D341Med (cell line): ENCODE measurements around the gene GRIFIN.
"Not testable (repeated sequence)": the region's sequence is repeated elsewhere in the genome, so short reads cannot be mapped to it uniquely, and the experiment has no call there.

Source experiments
- DNase-seq: peaks from one replicate; pipeline ENCODE4 v3.0.0; 2012; ENCODE audit warnings: low spot score

GRIFIN gene

DNA sequence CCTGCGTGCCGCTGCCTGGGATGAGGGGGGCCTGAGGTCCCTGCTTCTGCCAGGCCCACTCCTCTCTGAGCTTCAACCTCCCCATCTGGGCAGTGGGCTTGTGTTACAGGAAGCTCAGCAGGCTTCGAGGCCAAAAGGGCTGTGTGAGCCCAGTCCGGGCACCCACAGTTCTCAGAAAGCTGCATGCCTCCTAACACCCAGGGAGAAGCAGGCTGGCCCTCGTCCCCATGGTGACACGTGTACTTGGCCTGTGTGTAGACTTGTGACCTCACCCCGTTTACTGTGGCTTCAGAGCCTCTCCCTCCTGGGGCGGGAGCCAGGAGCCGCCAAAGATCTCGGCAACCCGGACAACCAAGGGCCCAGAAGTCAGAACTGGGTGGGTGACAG lies 2.2 kb upstream of the GRIFIN start:
- DNase-seq, result no peak

DNA sequence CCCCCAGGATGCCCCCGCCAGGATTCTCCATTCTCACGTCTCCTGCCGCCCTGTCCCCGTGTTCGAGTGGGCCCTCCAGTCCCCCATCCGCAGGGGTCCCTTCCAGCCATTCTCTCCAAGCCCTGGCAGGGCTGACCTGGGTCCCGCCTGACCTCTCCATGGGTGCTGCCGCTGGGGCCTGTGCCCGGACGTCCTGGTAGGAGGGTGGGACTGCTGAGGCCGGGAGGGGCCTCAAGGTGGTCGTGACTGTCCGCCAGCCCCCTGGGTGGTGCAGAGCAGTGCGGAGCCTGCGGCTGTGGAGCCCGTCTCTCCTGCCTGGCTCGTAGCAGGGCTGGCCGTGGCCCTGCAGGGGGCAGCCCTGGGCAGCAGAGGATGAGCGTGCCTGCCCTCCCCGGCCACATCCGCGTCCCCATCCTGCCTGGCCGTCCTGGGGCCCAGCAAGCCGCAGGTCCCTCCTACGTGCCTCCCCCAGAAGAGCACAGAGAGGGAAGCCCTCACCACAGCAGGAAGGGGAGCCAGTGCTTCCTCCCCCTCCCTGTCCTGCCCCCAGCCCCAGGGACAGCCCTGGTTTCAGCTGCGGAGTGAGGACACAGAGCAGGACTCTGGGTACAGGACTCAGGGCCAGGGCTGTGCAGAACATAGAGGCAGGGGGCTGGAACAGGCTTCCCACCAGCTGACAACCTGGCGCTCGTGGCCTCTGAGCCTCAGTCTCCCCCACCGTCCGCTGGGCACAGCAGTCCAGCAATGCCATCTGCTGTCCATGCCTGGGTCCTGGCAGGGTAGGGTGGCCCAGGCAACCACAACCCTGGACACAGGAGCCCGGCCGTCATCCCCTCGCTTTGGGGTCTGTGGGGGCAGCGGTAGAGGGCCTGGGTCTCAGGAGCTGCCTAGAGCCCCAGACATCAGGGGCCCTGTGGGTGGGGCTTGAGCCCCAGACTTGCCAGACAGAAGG lies 1.5 kb upstream of the GRIFIN start:
- peak; percentile 89 for DNase-seq

DNA sequence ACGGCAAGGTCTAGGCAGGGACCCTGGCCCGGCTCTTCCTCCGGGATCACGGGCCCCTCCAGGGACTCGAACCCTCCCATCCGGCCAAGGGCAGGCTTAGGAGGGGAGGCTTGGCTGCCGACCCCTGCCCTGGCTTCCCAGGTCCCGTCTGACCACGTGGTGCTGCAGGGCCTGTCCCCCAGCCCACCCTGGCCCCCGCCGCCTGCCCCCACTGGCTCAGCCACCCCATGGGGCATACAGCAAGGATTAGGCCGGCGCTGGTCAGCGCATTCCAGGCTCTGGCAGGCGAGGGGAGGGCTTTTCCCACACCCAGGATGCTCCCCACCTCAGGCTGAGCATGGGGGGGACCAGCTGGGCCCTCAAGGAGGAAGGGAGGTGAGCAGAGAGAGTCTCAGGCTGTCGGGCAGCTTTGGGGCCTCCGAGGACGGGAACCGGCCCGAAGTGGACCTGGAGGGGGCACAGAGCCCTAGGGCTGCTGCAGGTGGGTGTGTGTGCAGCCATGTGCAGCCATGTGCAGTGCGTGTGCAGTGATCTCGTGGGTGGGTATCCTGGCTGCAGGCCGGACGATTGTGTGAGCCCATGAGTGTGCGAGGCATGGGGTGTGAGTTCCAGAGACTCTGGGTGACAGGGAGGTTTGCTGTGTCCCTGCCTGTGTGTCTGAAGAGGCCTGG lies 713 bp upstream of the GRIFIN start:
- DNase-seq, result no peak

DNA sequence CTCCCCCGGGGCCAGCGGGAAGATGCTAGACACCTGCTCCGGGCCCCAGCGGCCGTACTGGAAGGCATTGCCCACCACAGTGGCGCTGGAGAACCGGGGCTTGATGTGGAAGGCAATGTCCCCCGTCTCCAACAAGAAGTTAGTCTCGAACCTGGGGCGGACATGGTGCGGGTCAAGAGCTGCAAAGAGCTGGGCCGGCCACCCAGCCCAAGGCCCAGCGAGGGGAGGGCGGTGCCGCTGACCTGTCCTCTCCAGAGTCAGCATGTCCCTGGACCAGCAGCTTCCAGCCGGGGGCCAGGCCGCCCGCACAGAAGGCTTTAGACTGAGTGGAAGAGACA lies 551 bp downstream of the GRIFIN start:
- DNase-seq, result no peak

DNA sequence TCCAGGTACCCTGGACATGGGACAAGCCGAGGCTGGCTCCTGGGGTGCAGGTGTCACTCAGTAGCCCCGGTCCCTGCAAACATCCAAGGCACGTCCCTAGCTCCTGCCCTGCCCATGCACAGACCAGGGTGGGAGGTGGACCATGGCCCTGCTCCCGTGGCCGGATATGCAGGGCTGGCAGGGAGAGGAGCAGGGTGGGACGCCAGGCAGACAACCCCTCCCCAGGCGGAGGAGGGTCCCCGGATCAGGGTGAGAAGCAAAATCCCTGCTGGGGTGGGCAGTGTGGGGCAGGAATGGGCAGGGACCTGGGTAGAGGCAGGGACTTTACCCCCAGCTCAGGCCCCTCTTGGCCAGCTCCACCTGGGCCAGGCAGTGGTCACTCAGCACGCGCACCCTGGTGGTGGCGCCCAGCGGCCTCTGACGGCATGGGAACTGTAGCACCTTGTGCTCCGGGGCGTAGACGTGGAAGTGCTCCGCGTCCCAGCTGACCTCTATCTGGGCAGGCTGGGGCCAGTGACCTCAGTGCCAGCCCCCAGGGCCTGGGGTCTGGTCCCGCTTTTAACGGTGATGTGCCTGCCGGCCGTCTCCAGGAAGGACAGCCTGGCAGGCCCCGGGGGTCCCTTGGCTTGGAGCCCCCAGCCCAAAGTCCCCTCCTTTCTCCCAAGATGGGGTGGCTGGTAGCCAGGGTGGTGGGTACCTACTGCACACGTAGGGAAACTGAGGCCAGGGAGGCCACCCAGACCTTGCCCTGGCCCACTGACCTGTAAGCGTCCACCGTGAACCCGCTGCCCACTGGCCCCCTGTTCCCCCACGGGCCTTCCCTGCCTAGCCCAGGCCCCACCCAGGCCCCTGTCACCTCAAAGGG lies 1.2 kb downstream of the GRIFIN start:
- no peak for DNase-seq

DNA sequence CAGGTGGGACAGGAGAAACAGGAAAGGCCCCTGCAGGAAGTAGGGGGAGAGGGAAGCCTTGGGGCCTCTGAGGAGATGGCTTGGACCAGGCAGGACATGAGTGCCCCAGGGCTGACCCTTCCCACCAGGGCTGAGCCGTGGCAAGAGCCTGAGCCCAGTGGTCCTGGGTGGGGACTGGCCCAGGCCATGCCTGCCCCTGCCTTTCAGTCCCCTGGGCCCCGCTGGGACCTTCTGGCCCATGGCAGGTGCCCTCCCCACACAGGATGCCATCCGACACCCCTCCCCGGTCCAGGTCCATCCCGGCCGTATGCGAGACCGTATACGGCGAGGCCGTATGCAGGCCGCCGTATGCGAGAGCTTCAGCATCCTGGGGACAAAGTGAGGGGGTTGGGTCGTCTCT lies 2.0 kb downstream of the GRIFIN start:
- no peak for DNase-seq

DNA sequence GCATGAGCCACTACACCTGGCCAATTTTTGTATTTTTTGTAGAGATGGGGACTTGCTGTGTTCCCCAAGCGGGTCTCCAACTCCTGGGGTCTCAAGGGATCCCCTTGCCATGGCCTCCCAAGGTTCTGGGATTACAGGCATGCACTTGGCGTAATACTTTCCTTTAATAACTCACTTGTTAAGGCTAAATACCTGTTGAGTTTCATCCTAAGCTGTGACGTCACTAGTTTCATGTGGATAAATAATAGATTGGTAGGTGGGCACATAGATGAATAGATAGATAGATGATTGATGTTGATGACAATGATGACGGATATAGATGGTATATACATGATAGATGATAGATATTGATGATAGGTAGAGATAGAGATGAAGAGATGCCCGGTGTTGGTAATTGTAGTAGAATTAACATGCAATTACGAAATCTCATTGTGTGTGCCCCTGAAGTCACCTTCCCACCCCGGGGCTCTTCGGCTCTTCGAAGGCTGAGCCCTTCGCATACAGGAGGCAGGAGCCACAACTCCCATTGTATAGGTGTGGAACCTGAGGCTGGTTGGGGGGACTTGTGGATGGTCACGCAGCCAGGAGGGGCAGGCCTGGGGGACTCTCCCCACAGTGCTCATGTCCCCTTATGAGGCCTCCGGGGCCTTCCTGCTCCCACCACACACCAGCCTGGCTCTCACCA lies 2.6 kb downstream of the GRIFIN start:
- DNase-seq, result no peak

DNA sequence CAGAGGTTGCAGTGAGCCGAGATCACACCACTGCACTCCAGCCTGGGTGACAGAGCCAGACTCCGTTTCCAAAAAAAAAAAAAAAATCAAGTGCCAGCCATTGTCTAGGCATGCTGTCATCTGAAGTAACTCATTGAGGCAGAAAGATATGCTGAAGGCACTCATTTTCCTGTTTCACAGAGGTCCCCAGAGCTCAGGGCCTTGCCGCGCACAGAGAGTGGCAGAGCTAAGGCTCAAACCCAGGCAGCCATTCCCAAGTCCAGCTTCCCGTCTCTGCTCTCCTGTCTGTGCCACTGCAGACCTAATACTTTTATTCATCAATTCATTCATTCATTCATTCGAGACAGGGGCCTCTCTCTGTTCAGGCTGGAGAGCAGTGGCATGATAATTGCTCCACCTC lies 3.5 kb downstream of the GRIFIN start:
- no peak for DNase-seq

DNA sequence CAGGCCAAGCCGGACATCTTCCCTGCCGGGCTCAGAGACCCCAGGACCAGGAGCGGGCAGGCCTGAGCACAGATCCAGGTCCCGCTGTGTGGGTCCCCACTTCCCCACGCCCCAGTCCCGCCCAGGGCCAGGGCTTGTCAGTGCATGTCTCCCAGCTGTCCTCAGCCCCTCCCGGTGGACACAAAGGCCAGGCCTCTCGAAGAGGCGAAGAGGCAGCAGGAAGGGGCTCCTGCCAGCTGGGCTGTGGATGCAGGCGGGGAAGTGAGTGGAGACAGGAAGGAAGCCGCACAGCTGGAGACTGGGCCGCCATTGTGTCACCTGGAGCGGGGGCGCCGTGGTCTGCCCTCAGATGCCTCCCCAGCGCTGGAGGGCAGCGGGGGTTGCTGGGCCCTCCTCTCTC lies 4.8 kb downstream of the GRIFIN start:
- DNase-seq, result no peak

DNA sequence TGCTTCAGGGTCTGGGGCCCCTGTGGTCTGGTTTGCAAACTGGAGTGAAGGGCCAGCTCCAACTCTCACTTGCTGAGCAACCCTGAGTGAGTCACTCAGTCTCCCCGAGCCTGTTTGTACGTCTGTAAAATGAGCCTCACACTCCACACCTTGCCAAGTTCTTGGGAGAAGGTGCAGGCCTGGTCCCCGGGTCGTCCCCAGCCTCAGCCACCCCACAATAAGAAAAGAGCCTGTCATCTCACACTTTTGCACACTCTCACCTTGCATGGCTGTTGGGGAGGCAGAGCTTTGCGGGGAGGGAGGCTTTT lies 5.2 kb downstream of the GRIFIN start:
- DNase-seq, result no peak

DNA sequence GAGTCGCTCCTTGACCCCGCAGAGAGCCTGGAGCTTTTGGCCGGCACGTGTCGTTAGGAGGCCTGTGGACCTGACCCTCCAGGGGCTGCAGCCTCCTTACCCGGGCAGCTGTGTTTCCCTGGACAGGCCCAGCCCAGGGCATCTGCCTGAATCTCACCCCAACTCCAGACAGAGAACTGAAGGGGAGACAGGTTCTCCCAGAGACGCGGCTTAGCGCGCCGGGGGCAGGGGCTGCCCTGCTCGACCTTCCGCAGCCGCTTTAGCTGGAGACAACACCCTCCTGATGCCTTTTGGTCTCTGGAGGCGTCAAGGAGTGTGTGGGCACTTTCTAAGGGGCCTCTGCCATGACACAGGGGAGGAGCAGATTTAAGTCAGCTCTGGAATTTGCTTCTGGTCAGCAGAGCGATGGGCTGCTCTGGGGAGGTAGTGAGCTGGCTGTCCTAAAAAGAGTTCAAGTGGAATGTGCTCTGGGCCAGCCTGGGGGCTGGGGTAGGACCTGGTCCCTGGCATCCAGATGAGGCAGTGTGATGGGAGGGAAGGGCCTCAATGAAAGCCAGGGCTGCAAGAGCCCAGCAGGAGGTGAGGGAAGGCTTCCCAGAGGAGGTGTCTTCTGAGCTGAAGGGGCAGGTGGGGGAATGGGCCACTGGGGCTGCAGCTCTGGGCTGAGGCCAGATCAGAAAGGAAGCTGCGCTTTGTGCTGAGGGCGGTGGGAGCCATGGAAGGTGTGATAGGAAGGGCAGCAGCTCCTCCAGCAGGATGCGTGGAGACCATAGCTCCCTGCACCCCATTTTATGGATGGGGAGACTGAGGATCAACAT lies 5.8 kb downstream of the GRIFIN start:
- no peak for DNase-seq

DNA sequence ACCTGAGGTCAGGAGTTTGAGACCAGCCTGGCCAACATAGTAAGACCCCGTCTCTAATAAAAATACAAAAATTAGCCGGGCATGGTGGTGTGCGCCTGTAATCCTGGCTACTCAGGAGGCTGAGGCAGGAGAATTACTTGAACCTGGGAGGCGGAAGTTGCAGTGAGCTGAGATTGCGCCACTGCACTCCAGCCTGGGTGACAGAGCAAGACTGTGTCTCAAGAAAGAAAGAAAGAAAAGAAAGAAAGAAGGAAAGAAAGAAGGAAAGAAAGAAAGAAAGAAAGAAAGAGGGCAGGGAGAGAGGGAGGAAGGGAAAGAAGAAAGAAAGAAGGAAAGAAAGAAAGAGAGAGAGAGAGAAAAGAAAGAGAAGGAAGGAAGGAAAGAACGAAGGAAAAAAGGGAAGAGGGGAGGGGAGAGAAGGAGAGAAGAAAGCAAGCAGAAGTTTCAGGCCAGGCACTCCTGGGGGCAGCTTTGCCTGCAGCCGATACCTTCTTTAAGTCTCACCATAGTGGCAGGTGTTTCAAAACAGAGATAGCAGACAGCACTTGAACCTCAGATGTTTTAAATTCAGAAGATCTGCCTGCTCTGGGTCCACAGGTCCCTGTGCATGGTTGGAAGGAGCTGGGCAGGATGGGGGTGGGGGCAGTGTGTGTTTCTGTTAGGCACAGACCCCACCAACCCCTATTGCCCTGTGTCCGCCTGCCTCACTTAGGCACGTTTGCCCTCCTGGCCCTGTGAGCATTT lies 6.6 kb downstream of the GRIFIN start:
- DNase-seq, result not testable (repeated sequence)

DNA sequence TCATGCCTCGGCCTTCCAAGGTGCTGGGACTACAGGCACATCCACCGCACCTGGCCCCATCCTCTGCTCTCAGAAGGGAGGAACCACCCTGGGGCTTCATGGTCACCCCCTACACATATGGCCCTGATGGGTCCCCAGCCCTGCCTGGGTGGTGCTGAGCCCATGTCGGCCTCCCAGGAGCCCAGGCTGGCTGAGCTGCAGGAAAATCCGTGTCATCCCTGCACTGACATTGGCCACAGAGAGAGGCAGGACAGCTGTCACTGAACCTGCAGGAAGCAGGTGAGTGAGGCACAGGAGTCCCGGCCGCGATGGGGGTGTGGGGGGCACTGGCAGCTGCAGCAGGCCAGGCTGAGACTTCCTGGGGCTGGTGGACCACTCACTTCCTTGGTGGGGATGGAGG lies 8.0 kb downstream of the GRIFIN start:
- no peak for DNase-seq

DNA sequence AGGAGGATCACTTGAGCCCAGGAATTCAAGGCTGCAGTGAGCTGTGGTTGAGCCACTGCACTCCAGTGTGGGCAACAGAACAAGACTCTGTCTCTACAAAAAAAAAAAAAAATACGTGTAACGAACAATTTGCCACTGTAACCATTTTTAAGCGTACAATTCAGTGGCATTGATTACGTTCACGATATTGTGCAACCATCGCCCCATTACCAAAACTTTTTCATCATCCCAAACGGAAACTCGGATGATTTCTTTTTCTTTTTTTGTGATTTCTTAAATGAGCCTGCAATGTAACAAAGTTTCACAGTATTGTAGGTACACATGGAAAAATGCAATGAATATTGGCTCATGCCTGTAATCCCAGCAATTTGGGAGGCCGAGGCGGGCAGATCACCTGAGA lies 9.5 kb downstream of the GRIFIN start:
- DNase-seq, result no peak

DNA sequence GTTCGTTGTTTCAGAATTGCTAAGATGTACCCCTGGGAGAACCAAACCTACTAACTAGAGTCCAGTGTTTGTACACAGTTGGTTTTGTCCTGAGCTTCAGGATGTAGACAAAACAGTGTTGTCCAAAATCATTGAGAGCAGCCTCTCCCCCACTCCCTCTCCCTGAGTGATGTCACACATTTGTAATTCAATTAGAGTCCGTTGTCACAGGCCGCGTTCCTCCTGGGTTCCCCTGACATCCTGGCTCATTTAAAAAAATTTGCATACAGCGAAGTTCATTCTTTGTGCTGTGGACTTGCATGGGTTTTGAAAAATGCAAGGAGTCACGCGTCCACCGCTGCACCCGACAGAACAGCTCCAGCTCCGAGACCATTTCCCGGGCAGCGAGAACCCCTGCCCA lies 10.3 kb downstream of the GRIFIN start:
- DNase-seq, result no peak

DNA sequence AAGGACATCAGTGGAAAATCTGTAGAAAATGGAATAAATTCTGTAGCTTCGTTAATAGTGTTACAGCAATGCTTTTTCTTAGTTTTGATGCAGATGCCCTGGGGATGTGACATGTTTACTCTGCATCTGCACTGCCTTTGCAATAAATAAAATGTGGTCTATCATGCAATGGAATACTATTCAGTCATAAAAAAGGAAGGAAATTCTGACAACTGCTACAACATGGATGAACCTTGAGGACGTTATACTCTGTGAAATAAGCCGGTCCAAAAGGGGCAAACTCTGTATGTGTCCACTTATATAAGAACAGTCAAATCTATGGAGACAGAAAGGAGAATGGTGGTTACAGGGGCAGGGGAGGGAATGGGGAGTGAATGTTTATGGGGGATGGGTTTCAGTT lies 13.5 kb downstream of the GRIFIN start:
- no peak for DNase-seq

DNA sequence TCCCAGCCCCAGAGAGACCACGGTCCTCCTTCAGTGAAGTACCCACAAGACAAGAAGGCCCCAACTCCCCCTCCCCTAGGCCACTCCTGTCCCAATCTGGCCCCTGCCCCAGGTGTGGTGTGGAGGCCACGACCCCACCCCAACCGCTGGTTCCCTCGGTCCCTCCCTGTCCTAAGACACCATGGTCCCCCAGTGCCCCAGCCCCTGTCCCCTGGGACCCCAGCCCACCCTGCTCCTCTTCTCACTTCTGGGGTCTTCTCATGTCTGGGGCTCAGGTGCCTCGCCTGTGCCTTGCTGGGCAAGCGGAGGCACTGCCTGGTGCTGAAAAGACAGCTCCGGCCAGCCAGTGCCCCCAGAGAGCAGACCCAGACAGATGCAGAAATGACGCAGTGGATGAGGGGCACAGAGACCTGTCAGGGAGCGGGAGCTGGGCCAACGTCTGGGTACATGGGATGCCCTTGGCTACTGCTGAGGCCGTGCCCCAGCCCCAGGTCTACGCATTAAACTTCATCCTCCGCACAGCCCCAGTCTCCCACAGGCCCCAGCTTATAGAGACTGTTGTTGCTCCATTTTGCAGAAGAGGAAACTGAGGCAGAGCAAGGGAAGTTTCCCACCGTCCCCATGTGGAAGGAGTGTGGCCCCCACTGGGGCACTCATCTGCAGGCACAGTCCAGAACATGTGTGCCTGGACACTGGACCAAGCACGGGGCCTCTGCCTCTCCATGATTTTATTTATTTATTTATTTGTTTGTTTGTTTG lies 14.8 kb downstream of the GRIFIN start:
- peak; percentile 29 for DNase-seq

DNA sequence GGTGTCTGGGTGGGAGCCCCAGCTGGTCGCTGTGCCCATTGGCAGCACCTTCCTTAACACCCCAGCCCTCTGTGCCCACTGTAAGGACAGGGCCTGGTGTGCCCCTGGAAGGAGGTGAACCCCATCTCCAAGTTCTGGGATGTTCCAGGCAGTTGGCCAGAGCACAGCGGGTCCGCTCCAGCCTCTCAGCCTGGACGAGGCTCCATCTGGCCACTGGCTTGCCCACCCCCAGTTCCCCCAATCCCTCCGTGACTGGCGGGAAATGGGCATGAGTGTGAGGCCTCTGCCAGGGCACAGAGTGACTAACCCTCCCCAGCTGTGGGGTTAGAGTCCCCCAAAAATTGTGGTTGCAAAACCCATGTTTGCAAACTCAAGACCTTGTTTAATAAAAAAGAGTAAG lies 15.6 kb downstream of the GRIFIN start:
- peak; percentile 29 for DNase-seq

DNA sequence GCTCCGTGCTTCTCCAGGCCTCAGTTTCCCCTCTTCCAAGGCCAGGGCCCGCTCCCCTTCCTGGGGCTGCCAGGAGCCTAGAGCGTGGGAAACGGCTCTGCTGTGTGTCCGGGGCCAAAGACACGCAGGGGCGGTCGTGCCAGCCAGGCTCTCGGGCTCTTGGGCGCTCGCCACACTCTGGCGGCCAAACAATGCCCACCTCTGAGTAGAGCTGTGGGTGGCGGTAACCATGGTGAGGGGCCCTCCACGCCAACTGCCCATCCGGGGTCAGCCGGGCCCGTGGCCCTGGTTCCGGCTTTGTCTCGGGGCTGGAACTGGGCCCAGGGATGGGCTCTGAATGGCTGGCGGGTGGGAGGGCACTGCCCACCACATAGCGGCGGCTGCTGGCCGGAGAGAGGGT lies 16.0 kb downstream of the GRIFIN start:
- DNase-seq, result peak; percentile 30

DNA sequence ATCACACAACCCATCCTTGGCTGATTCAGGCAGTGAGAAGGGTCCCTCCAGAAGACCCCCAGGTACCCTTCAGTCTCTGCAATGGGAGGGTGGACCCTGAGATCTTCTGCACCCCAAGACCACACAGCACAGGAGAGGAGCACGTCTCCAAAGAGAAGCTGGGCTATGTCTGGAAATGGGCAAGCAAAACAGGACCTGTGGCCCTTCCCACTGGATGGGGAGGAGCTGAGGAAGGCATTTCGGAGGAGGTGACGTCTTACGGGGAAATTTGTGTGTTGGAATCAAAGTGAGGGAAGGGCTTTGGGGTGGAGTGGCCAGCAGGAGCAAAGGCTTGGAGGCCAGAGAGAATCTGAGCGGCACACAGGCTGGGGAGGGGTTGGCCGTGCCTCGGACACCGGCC lies 16.5 kb downstream of the GRIFIN start:
- DNase-seq, result peak; percentile 21
